SK-N-SH (cell line): ENCODE results near the gene YWHAE.

Experiments used
- EP300 ChIP-seq, 2 experiments: IDR thresholded peaks; 2 replicates each; pipeline versions ENCODE4 v1.4.0 to v1.6.1; 2012; ENCODE audit warnings: borderline replicate concordance in 1 of 2, low read depth in 1 of 2, low read length in 1 of 2
- GATA2 ChIP-seq: sonication (generic); formaldehyde crosslinking; IDR thresholded peaks from 2 replicates; pipeline ENCODE4 v1.5.0; 2020; ENCODE audit warnings: mild to moderate bottlenecking, missing genetic modification reagents
- JUND ChIP-seq: IDR thresholded peaks from 2 replicates; pipeline ENCODE4 v1.4.0; 2012
- NFIC ChIP-seq: IDR thresholded peaks from 2 replicates; pipeline ENCODE4 v1.4.0; 2012; ENCODE audit warnings: borderline replicate concordance
- POLR2AphosphoS5 ChIP-seq: IDR thresholded peaks from 2 replicates; pipeline ENCODE4 v1.6.1; 2012; ENCODE audit warnings: low read depth, low read length
- RCOR1 ChIP-seq: fragments of 150-350 bp; IDR thresholded peaks from 2 replicates; pipeline ENCODE4 v1.6.1; 2017; ENCODE audit warnings: antibody characterized with exemption, low read length
- SIN3A ChIP-seq: IDR thresholded peaks from 2 replicates; pipeline ENCODE4 v1.6.1; 2012; ENCODE audit warnings: low read depth, mild to moderate bottlenecking, low read length, moderate library complexity, borderline replicate concordance
- SMC3 ChIP-seq: IDR thresholded peaks from 2 replicates; pipeline ENCODE4 v1.6.1; 2012; ENCODE audit warnings: low read depth, low read length, improper control_type of control experiment
- TAF1 ChIP-seq: IDR thresholded peaks from 2 replicates; pipeline ENCODE4 v1.6.1; 2012; ENCODE audit warnings: low read depth, mild to moderate bottlenecking, low read length, moderate library complexity, borderline replicate concordance
- TF ChIP-seq, protein P1 (sequence below): fragments of 200-600 bp; sonication (generic); IDR thresholded peaks from 2 replicates; pipeline ENCODE4 v1.6.1; 2017; ENCODE audit warnings: antibody characterized with exemption, mild to moderate bottlenecking, moderate library complexity
- TF ChIP-seq, protein P2 (sequence below): IDR thresholded peaks from 2 replicates; pipeline ENCODE4 v1.4.0; 2012; ENCODE audit warnings: low read depth
- TF ChIP-seq, protein P3 (sequence below): fragments of 150-350 bp; IDR thresholded peaks from 2 replicates; pipeline ENCODE4 v1.6.1; 2017; ENCODE audit warnings: antibody characterized with exemption, low read length, low read depth, borderline replicate concordance
- TF ChIP-seq, protein P4 (sequence below): IDR thresholded peaks from 2 replicates; pipeline ENCODE4 v1.4.0; 2012; ENCODE audit warnings: low read depth, borderline replicate concordance
- TF ChIP-seq, protein P5 (sequence below): IDR thresholded peaks from 2 replicates; pipeline ENCODE4 v1.6.1; 2012; ENCODE audit warnings: mild to moderate bottlenecking, low read depth, low read length, moderate library complexity

DNA sequence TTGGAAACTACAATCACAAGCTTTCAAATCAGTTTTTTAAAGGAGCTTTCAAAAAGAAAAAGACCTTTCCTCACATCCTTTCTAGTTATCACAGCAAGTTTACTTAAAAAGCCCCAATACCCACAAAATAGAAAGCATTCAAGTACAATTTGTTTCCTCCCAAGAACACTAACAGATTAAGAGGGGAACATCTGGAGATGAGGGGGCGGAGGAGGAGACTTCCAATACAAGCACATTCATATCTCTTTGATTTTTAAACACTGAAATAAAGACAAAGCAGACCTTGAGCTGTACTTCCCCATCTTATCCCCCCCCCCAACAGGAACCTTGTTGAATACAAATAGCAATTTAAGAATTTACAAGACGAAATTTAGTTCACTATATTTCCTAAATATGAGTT, 2.0 kb downstream of the YWHAE start:
- TF ChIP-seq, protein P1, sequence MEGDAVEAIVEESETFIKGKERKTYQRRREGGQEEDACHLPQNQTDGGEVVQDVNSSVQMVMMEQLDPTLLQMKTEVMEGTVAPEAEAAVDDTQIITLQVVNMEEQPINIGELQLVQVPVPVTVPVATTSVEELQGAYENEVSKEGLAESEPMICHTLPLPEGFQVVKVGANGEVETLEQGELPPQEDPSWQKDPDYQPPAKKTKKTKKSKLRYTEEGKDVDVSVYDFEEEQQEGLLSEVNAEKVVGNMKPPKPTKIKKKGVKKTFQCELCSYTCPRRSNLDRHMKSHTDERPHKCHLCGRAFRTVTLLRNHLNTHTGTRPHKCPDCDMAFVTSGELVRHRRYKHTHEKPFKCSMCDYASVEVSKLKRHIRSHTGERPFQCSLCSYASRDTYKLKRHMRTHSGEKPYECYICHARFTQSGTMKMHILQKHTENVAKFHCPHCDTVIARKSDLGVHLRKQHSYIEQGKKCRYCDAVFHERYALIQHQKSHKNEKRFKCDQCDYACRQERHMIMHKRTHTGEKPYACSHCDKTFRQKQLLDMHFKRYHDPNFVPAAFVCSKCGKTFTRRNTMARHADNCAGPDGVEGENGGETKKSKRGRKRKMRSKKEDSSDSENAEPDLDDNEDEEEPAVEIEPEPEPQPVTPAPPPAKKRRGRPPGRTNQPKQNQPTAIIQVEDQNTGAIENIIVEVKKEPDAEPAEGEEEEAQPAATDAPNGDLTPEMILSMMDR: no peak
- no peak for TF ChIP-seq POLR2AphosphoS5
- TF ChIP-seq GATA2 (CRISPR knock-in tag): no peak
- TF ChIP-seq, protein P2, sequence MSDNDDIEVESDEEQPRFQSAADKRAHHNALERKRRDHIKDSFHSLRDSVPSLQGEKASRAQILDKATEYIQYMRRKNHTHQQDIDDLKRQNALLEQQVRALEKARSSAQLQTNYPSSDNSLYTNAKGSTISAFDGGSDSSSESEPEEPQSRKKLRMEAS: no peak
- TF ChIP-seq SIN3A: no peak
- no peak for TF ChIP-seq EP300 (IDR thresholded peaks at IDR 0.05; ENCODE audit: borderline replicate concordance in 1 of 2, low read depth in 1 of 2, low read length in 1 of 2)
- TF ChIP-seq, protein P3, sequence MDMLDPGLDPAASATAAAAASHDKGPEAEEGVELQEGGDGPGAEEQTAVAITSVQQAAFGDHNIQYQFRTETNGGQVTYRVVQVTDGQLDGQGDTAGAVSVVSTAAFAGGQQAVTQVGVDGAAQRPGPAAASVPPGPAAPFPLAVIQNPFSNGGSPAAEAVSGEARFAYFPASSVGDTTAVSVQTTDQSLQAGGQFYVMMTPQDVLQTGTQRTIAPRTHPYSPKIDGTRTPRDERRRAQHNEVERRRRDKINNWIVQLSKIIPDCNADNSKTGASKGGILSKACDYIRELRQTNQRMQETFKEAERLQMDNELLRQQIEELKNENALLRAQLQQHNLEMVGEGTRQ: no peak
- no peak for TF ChIP-seq TAF1
- no peak for TF ChIP-seq JUND
- TF ChIP-seq NFIC: no peak
- TF ChIP-seq SMC3: no peak
- TF ChIP-seq RCOR1: no peak
- TF ChIP-seq, protein P4, sequence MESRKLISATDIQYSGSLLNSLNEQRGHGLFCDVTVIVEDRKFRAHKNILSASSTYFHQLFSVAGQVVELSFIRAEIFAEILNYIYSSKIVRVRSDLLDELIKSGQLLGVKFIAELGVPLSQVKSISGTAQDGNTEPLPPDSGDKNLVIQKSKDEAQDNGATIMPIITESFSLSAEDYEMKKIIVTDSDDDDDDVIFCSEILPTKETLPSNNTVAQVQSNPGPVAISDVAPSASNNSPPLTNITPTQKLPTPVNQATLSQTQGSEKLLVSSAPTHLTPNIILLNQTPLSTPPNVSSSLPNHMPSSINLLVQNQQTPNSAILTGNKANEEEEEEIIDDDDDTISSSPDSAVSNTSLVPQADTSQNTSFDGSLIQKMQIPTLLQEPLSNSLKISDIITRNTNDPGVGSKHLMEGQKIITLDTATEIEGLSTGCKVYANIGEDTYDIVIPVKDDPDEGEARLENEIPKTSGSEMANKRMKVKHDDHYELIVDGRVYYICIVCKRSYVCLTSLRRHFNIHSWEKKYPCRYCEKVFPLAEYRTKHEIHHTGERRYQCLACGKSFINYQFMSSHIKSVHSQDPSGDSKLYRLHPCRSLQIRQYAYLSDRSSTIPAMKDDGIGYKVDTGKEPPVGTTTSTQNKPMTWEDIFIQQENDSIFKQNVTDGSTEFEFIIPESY: no peak
- TF ChIP-seq, protein P5, sequence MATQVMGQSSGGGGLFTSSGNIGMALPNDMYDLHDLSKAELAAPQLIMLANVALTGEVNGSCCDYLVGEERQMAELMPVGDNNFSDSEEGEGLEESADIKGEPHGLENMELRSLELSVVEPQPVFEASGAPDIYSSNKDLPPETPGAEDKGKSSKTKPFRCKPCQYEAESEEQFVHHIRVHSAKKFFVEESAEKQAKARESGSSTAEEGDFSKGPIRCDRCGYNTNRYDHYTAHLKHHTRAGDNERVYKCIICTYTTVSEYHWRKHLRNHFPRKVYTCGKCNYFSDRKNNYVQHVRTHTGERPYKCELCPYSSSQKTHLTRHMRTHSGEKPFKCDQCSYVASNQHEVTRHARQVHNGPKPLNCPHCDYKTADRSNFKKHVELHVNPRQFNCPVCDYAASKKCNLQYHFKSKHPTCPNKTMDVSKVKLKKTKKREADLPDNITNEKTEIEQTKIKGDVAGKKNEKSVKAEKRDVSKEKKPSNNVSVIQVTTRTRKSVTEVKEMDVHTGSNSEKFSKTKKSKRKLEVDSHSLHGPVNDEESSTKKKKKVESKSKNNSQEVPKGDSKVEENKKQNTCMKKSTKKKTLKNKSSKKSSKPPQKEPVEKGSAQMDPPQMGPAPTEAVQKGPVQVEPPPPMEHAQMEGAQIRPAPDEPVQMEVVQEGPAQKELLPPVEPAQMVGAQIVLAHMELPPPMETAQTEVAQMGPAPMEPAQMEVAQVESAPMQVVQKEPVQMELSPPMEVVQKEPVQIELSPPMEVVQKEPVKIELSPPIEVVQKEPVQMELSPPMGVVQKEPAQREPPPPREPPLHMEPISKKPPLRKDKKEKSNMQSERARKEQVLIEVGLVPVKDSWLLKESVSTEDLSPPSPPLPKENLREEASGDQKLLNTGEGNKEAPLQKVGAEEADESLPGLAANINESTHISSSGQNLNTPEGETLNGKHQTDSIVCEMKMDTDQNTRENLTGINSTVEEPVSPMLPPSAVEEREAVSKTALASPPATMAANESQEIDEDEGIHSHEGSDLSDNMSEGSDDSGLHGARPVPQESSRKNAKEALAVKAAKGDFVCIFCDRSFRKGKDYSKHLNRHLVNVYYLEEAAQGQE: no peak
